Neutrophil (primary cell): Measurements from ENCODE around the gene MYL3.
A peak's percentile ranks its signal among the peaks of the same experiment; 100 is the strongest.
"Not testable (repeated sequence)": the region's sequence is repeated elsewhere in the genome, so short reads cannot be mapped to it uniquely, and the experiment has no call there.

Experiments used
- H3K27ac ChIP-seq: fragments of 200-600 bp; sonication (generic); 2 replicates; pipeline ENCODE4 v1.5.1; 2016; ENCODE audit warnings: mild to moderate bottlenecking, moderate library complexity
- H3K27me3 ChIP-seq: fragments of 200-600 bp; sonication (generic); 2 replicates; pipeline ENCODE4 v1.6.0; 2016; ENCODE audit warnings: mild to moderate bottlenecking
- H3K36me3 ChIP-seq: fragments of 200-600 bp; sonication (generic); 2 replicates; pipeline ENCODE4 v1.5.1; 2017
- H3K4me1 ChIP-seq, 2 experiments: fragments of 200-600 bp in 1 of 2; sonication (generic) in 1 of 2; 1 replicate in 1 of 2; 2 replicates in 1 of 2; pipeline versions ENCODE4 v1.5.1 to v1.6.1; 2013 to 2016; ENCODE audit warnings: low read depth in 1 of 2, low read length in 1 of 2, mild to moderate bottlenecking in 1 of 2, moderate library complexity in 1 of 2; ENCODE audit not compliant: control insufficient read depth in 1 of 2, insufficient read depth in 1 of 2
- H3K4me3 ChIP-seq, 2 experiments: fragments of 200-600 bp in 1 of 2; sonication (generic) in 1 of 2; 1 replicate in 1 of 2; 2 replicates in 1 of 2; pipeline ENCODE4 v1.5.1; 2013 to 2016; ENCODE audit warnings: low read depth in 1 of 2, low read length in 1 of 2, mild to moderate bottlenecking in 1 of 2, moderate library complexity in 1 of 2
- H3K9me3 ChIP-seq: fragments of 200-600 bp; sonication (generic); 2 replicates; pipeline ENCODE4 v1.5.1; 2016
- CTCF ChIP-seq: fragments of 200-600 bp; sonication (generic); IDR thresholded peaks from 2 replicates; pipeline ENCODE4 v1.5.1; 2016; ENCODE audit warnings: antibody characterized with exemption

Gene MYL3

GRCh38 chr3:46863261-46863782 lies at the start of gene MYL3:
Gene MYL3, minus strand, starts transcription at chr3:46863444. Its CDS starts 54 bp downstream, at chr3:46863390.
- H3K4me3 ChIP-seq, result no peak within 1 kb of the TSS
- H3K9me3 ChIP-seq, result no peaks in the 10 kb centered on the region
- no peaks in the 10 kb centered on the region for H3K27me3 ChIP-seq
- peaks cover 13 to 15% of the 10 kb centered on the region in 2 experiments for H3K4me1 ChIP-seq
- no peak for TF ChIP-seq CTCF
- no peaks in the 10 kb centered on the region for H3K36me3 ChIP-seq
- no peak within 1 kb of the TSS for H3K27ac ChIP-seq

GRCh38 chr3:46912986-46913385 lies 49.7 kb upstream of the MYL3 start:
- Histone ChIP-seq H3K4me1 (peaks cover 7% of the 10 kb centered on the region in 2 experiments), H3K27me3 (no peaks in the 10 kb centered on the region), H3K27ac (no peak overlapping the region), H3K9me3 (no peaks in the 10 kb centered on the region), H3K4me3 (no peak overlapping the region), H3K36me3 (peaks cover 5% of the 10 kb centered on the region)
- no peak for TF ChIP-seq CTCF

- H3K36me3 ChIP-seq, H3K4me3 ChIP-seq, H3K4me1 ChIP-seq, H3K27me3 ChIP-seq, H3K27ac ChIP-seq, H3K9me3 ChIP-seq: not testable (repeated sequence)
These were observed 47.7 kb upstream of the MYL3 start for GRCh38 chr3:46910914-46911313.

- Histone ChIP-seq H3K27ac (no peak overlapping the region), H3K27me3 (no peaks in the 10 kb centered on the region), H3K4me3 (no peak overlapping the region), H3K9me3 (no peaks in the 10 kb centered on the region), H3K4me1 (peaks cover 7% of the 10 kb centered on the region in 2 experiments), H3K36me3 (peaks cover 2% of the 10 kb centered on the region)
- TF ChIP-seq CTCF, result no peak
These were observed 47.0 kb upstream of the MYL3 start for GRCh38 chr3:46910166-46910760.

- Histone ChIP-seq H3K36me3 (no peaks in the 10 kb centered on the region), H3K4me1 (peaks cover 7% of the 10 kb centered on the region in 2 experiments), H3K27me3 (no peaks in the 10 kb centered on the region), H3K27ac (no peak overlapping the region), H3K9me3 (no peaks in the 10 kb centered on the region), H3K4me3 (no peak overlapping the region)
- TF ChIP-seq CTCF, result peak; percentile 65
These were observed 46.4 kb upstream of the MYL3 start for GRCh38 chr3:46909535-46910161.

- Histone ChIP-seq H3K27me3 (no peaks in the 10 kb centered on the region), H3K9me3 (no peaks in the 10 kb centered on the region), H3K36me3 (no peaks in the 10 kb centered on the region), H3K27ac (no peak overlapping the region), H3K4me3 (no peak overlapping the region), H3K4me1 (peaks cover 7% of the 10 kb centered on the region in 2 experiments)
- no peak for TF ChIP-seq CTCF
These were observed 45.8 kb upstream of the MYL3 start for GRCh38 chr3:46908986-46909534.
